Endothelial cell of umbilical vein (primary cell): Measurements from ENCODE around the gene IDI1.

ENCODE experiments used
- CTCF ChIP-seq, 2 donors: IDR thresholded peaks; 1 replicate in 1 of 2; 2 replicates in 1 of 2; pipeline ENCODE4 v1.5.1; 2011; ENCODE audit warnings: low read length in 2 of 2, mild to moderate bottlenecking in 2 of 2, moderate library complexity in 2 of 2, control low read depth in 1 of 2, inconsistent platforms in 1 of 2, low read depth in 1 of 2; ENCODE audit not compliant: insufficient read depth in 1 of 2; ENCODE audit errors: extremely low read depth in 1 of 2
- EZH2 ChIP-seq: IDR thresholded peaks from 2 replicates; pipeline ENCODE4 v1.6.1; 2012; ENCODE audit warnings: borderline replicate concordance, low read depth, mild to moderate bottlenecking, moderate library complexity, low read length, inconsistent platforms; ENCODE audit not compliant: severe bottlenecking
- GATA2 ChIP-seq: IDR thresholded peaks from 2 replicates; pipeline ENCODE4 v1.7.0; 2011; ENCODE audit warnings: low read depth, mild to moderate bottlenecking, moderate library complexity, mixed read lengths, low read length; ENCODE audit not compliant: insufficient read length, insufficient read depth
- JUN ChIP-seq: IDR thresholded peaks from 2 replicates; pipeline ENCODE4 v1.6.1; 2011; ENCODE audit warnings: borderline replicate concordance, low read depth; ENCODE audit not compliant: insufficient read length, insufficient read depth
- POLR2A ChIP-seq: IDR thresholded peaks from 2 replicates; pipeline ENCODE4 v1.6.1; 2012; ENCODE audit warnings: low read depth, mild to moderate bottlenecking, control low read depth, low read length
- POLR2AphosphoS5 ChIP-seq: IDR thresholded peaks from 2 replicates; pipeline ENCODE4 v1.6.1; 2012; ENCODE audit warnings: low read depth, mild to moderate bottlenecking, control low read depth, low read length, moderate library complexity; ENCODE audit not compliant: insufficient read depth
- TF ChIP-seq, protein P1 (sequence below): IDR thresholded peaks from 2 replicates; pipeline ENCODE4 v1.6.1; 2011; ENCODE audit not compliant: insufficient read depth, insufficient read length

- TF ChIP-seq CTCF (IDR thresholded peaks at IDR 0.05; ENCODE audit: extremely low read depth in 1 of 2, insufficient read depth in 1 of 2, low read depth in 1 of 2, low read length in 2 of 2) = no peak
- TF ChIP-seq POLR2AphosphoS5 = no peak
- no peak for TF ChIP-seq POLR2A
- no peak for TF ChIP-seq EZH2
- no peak for TF ChIP-seq GATA2
- TF ChIP-seq, protein P1, sequence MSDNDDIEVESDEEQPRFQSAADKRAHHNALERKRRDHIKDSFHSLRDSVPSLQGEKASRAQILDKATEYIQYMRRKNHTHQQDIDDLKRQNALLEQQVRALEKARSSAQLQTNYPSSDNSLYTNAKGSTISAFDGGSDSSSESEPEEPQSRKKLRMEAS = no peak
- TF ChIP-seq JUN = no peak
Measured at GRCh38 chr10:1040133-1040532, 8.8 kb downstream of the IDI1 start.
